ENCODE measurements around the gene CAV1. TPM values are rescaled to one million over a fixed set of nuclear protein-coding genes. Genes with fewer than 3 reads are reported as not detected.

The CAV1 gene
- total RNA-seq, 3 donors from 2014 or later (not counting 1 experiment from before 2014, with no cell fraction given) = not detected

GRCh38 chr7:116494472-116494871 is 30.4 kb upstream of the CAV1 start:
- DNase-seq (no peak), ATAC-seq (no peak)
- Histone ChIP-seq H3K27ac (ENCODE audit: low read length) (no peak overlapping the region), H3K36me3 (ENCODE audit: control insufficient read depth, insufficient read depth, low read length) (no peaks in the 10 kb centered on the region), H3K27me3 (ENCODE audit: control insufficient read depth, insufficient read depth, low read length) (peaks cover 9% of the 10 kb centered on the region), H3K4me1 (ENCODE audit: control insufficient read depth, insufficient read depth, low read length) (peaks cover 4% of the 10 kb centered on the region), H3K9me3 (ENCODE audit: control insufficient read depth, insufficient read depth, low read length) (no peaks in the 10 kb centered on the region), H3K4me3 (ENCODE audit: low read length) (no peak overlapping the region)
- no peak overlapping the region for H3K4me3 Mint-ChIP-seq
- H3K9me3 Mint-ChIP-seq = no peaks in the 10 kb centered on the region
- no peaks in the 10 kb centered on the region for H3K4me1 Mint-ChIP-seq
- intact Hi-C loops (cut with micrococcal nuclease) = no loop called here
- no peak overlapping the region for H3K27ac Mint-ChIP-seq
- H3K36me3 Mint-ChIP-seq = no peaks in the 10 kb centered on the region
- peaks cover 27 to 51% of the 10 kb centered on the region in 2 donors for H3K27me3 Mint-ChIP-seq (ENCODE audit: low read depth in 2 of 2)
- TF ChIP-seq, protein P1, sequence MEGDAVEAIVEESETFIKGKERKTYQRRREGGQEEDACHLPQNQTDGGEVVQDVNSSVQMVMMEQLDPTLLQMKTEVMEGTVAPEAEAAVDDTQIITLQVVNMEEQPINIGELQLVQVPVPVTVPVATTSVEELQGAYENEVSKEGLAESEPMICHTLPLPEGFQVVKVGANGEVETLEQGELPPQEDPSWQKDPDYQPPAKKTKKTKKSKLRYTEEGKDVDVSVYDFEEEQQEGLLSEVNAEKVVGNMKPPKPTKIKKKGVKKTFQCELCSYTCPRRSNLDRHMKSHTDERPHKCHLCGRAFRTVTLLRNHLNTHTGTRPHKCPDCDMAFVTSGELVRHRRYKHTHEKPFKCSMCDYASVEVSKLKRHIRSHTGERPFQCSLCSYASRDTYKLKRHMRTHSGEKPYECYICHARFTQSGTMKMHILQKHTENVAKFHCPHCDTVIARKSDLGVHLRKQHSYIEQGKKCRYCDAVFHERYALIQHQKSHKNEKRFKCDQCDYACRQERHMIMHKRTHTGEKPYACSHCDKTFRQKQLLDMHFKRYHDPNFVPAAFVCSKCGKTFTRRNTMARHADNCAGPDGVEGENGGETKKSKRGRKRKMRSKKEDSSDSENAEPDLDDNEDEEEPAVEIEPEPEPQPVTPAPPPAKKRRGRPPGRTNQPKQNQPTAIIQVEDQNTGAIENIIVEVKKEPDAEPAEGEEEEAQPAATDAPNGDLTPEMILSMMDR (IDR thresholded peaks at IDR 0.05) = no peak
- WGBS (ENCODE audit: insufficient coverage) = 100% methylated on average over 1 of the region's 2 CpGs

- H3K36me3 Mint-ChIP-seq = no peaks in the 10 kb centered on the region
- Histone ChIP-seq H3K36me3 (ENCODE audit: control insufficient read depth, insufficient read depth, low read length) (no peaks in the 10 kb centered on the region), H3K9me3 (ENCODE audit: control insufficient read depth, insufficient read depth, low read length) (no peaks in the 10 kb centered on the region), H3K27me3 (ENCODE audit: control insufficient read depth, insufficient read depth, low read length) (peaks cover 18% of the 10 kb centered on the region), H3K4me3 (ENCODE audit: low read length) (no peak overlapping the region), H3K27ac (ENCODE audit: low read length) (no peak overlapping the region), H3K4me1 (ENCODE audit: control insufficient read depth, insufficient read depth, low read length) (peaks cover 16% of the 10 kb centered on the region)
- intact Hi-C loops (cut with micrococcal nuclease) = no loop called here
- no peak overlapping the region for H3K4me3 Mint-ChIP-seq
- peaks cover 37 to 49% of the 10 kb centered on the region in 2 donors for H3K27me3 Mint-ChIP-seq (ENCODE audit: low read depth in 2 of 2)
- no peak overlapping the region for H3K27ac Mint-ChIP-seq
- no peak for DNase-seq
- TF ChIP-seq, protein P1 (IDR thresholded peaks at IDR 0.05) = no peak
- H3K4me1 Mint-ChIP-seq = peaks cover 8 to 9% of the 10 kb centered on the region in 2 donors
- H3K9me3 Mint-ChIP-seq = no peaks in the 10 kb centered on the region
- no peak for ATAC-seq
- 100% methylated on average over 1 of the region's 1 CpG for WGBS (ENCODE audit: insufficient coverage)
These were observed 29.1 kb upstream of the CAV1 start for GRCh38 chr7:116495736-116496135.

DNA sequence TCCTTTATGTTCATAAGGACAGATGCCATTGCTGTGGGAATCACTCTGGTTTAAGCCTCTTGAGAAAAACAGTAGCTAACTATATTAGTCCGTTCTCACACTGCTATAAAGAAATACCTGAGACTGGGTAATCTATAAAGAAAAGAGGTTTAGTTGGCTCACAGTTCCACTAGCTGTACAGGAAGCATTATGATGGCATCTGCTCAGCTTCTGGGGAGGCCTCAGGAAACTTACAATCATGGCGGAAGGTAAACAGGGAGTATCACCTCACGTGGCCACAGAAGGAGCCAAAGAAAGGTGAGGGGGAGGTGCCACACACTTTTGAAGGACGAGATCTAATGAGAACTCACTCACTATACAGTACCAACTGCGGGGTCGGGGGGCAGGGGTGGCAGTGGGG is 28.2 kb upstream of the CAV1 start:
- Histone ChIP-seq H3K4me3 (ENCODE audit: low read length) (no peak overlapping the region), H3K9me3 (ENCODE audit: control insufficient read depth, insufficient read depth, low read length) (no peaks in the 10 kb centered on the region), H3K36me3 (ENCODE audit: control insufficient read depth, insufficient read depth, low read length) (no peaks in the 10 kb centered on the region), H3K4me1 (ENCODE audit: control insufficient read depth, insufficient read depth, low read length) (peaks cover 17% of the 10 kb centered on the region), H3K27me3 (ENCODE audit: control insufficient read depth, insufficient read depth, low read length) (peaks cover 28% of the 10 kb centered on the region), H3K27ac (ENCODE audit: low read length) (no peak overlapping the region)
- 80% methylated on average over 2 of the region's 6 CpGs for WGBS (ENCODE audit: insufficient coverage)
- H3K4me3 Mint-ChIP-seq = no peak overlapping the region
- intact Hi-C loops (cut with micrococcal nuclease) = no loop called here
- H3K36me3 Mint-ChIP-seq = no peaks in the 10 kb centered on the region
- peaks cover 10 to 11% of the 10 kb centered on the region in 2 donors for H3K4me1 Mint-ChIP-seq
- H3K27ac Mint-ChIP-seq = no peak overlapping the region
- TF ChIP-seq, protein P1 (IDR thresholded peaks at IDR 0.05) = no peak
- ATAC-seq (no peak), DNase-seq (no peak)
- H3K27me3 Mint-ChIP-seq (ENCODE audit: low read depth in 2 of 2) = peaks cover 36 to 49% of the 10 kb centered on the region in 2 donors
- H3K9me3 Mint-ChIP-seq = no peaks in the 10 kb centered on the region

DNA sequence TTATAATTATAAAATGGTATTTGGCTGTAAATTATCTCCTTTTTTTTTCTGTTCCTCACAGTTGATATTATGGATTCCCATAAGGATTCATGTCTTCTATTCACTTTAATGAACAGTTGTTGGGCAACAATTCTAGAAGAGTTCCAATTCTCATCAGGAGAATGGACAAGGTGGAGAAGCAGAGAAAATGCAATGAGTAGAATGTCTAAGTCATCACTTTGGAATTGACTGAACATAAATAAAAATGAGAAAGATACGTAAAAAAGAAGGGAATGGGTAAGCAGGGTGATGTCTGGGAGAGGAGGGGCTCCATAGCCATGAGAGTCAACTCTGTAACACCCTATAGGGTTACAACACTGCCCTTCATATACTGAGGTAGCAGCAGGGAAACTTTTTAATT is 27.1 kb upstream of the CAV1 start:
- intact Hi-C loops (cut with micrococcal nuclease) = no loop called here
- peaks cover 31 to 56% of the 10 kb centered on the region in 2 donors for H3K27me3 Mint-ChIP-seq (ENCODE audit: low read depth in 2 of 2)
- Histone ChIP-seq H3K9me3 (ENCODE audit: control insufficient read depth, insufficient read depth, low read length) (no peaks in the 10 kb centered on the region), H3K4me1 (ENCODE audit: control insufficient read depth, insufficient read depth, low read length) (peaks cover 17% of the 10 kb centered on the region), H3K27ac (ENCODE audit: low read length) (no peak overlapping the region), H3K4me3 (ENCODE audit: low read length) (no peak overlapping the region), H3K36me3 (ENCODE audit: control insufficient read depth, insufficient read depth, low read length) (no peaks in the 10 kb centered on the region), H3K27me3 (ENCODE audit: control insufficient read depth, insufficient read depth, low read length) (peaks cover 36% of the 10 kb centered on the region)
- H3K4me3 Mint-ChIP-seq = peak overlapping the region; percentile 22
- ATAC-seq (no peak), DNase-seq (no peak)
- TF ChIP-seq, protein P1 (IDR thresholded peaks at IDR 0.05) = no peak
- H3K36me3 Mint-ChIP-seq = no peaks in the 10 kb centered on the region
- peaks cover 10 to 11% of the 10 kb centered on the region in 2 donors for H3K4me1 Mint-ChIP-seq
- H3K9me3 Mint-ChIP-seq = no peaks in the 10 kb centered on the region
- H3K27ac Mint-ChIP-seq = no peak overlapping the region
- 77% methylated on average over 1 of the region's 1 CpG for WGBS (ENCODE audit: insufficient coverage)

Data from natural killer cell (primary cell).